HG03558 (cell line): Measurements from ENCODE around the gene MGAT5.

Experiments used
- ATAC-seq: cut with Tn5 transposase; IDR thresholded peaks from one replicate; pipeline ENCODE4 v1.9.1; 2021; ENCODE audit warnings: moderate number of reproducible peaks; ENCODE audit not compliant: unreplicated experiment; ENCODE audit errors: extremely low read depth

The MGAT5 gene

GRCh38 chr2:134384131-134384530 is 130.3 kb downstream of the MGAT5 start:
- no peak for ATAC-seq

- no peak for ATAC-seq
Observed at GRCh38 chr2:134385195-134385594, 131.3 kb downstream of the MGAT5 start.

GRCh38 chr2:134386310-134386709 is 132.4 kb downstream of the MGAT5 start:
- ATAC-seq, result no peak

GRCh38 chr2:134389381-134389780 is 135.5 kb downstream of the MGAT5 start:
- no peak for ATAC-seq

- ATAC-seq, result peak; percentile 76
Observed at GRCh38 chr2:134391751-134392160, 137.9 kb downstream of the MGAT5 start.

GRCh38 chr2:134392442-134393074 is 138.7 kb downstream of the MGAT5 start:
- no peak for ATAC-seq

GRCh38 chr2:134393075-134393461 is 139.2 kb downstream of the MGAT5 start:
- no peak for ATAC-seq

GRCh38 chr2:134395779-134396178 is 141.9 kb downstream of the MGAT5 start:
- no peak for ATAC-seq

- ATAC-seq, result no peak
Observed at GRCh38 chr2:134396493-134396892, 142.6 kb downstream of the MGAT5 start.

GRCh38 chr2:134397146-134397896 is 143.4 kb downstream of the MGAT5 start:
- ATAC-seq, result no peak

- no peak for ATAC-seq
Observed at GRCh38 chr2:134398300-134398699, 144.4 kb downstream of the MGAT5 start.

GRCh38 chr2:134399096-134399495 is 145.2 kb downstream of the MGAT5 start:
- no peak for ATAC-seq

GRCh38 chr2:134401081-134401497 is 147.2 kb downstream of the MGAT5 start:
- ATAC-seq, result no peak

- no peak for ATAC-seq
Observed at GRCh38 chr2:134401789-134402188, 147.9 kb downstream of the MGAT5 start.

GRCh38 chr2:134402410-134402809 is 148.5 kb downstream of the MGAT5 start:
- ATAC-seq, result no peak

GRCh38 chr2:134405611-134406081 is 151.8 kb downstream of the MGAT5 start:
- no peak for ATAC-seq

GRCh38 chr2:134406311-134406710 is 152.4 kb downstream of the MGAT5 start:
- ATAC-seq, result no peak

- ATAC-seq, result no peak
Observed at GRCh38 chr2:134406736-134407135, 152.9 kb downstream of the MGAT5 start.

GRCh38 chr2:134407154-134407890 is 153.4 kb downstream of the MGAT5 start:
- ATAC-seq, result no peak

GRCh38 chr2:134408386-134408785 is 154.5 kb downstream of the MGAT5 start:
- ATAC-seq, result no peak

GRCh38 chr2:134408791-134409190 is 154.9 kb downstream of the MGAT5 start:
- ATAC-seq, result no peak
